Measurements from ENCODE around the gene TRAPPC12.
"Not testable (repeated sequence)": the region's sequence is repeated elsewhere in the genome, so short reads cannot be mapped to it uniquely, and the experiment has no call there.

TRAPPC12 gene

GRCh38 chr2:3379647-3380534 lies at the start of gene TRAPPC12:
Gene TRAPPC12, plus strand, starts transcription at chr2:3379694. Its CDS starts 7,930 bp downstream, at chr2:3387624.
- peak; percentile 77 for DNase-seq

GRCh38 chr2:3332133-3332532 lies 47.4 kb upstream of the TRAPPC12 start:
- no peak for DNase-seq

- DNase-seq = no peak
Measured at GRCh38 chr2:3334392-3335345, 44.8 kb upstream of the TRAPPC12 start.

GRCh38 chr2:3336844-3337243 lies 42.6 kb upstream of the TRAPPC12 start:
- DNase-seq = no peak

GRCh38 chr2:3338340-3338739 lies 41.2 kb upstream of the TRAPPC12 start:
- no peak for DNase-seq

- DNase-seq = no peak
Measured at GRCh38 chr2:3340144-3340543, 39.4 kb upstream of the TRAPPC12 start.

- no peak for DNase-seq
Measured at GRCh38 chr2:3341336-3341735, 38.2 kb upstream of the TRAPPC12 start.

GRCh38 chr2:3342324-3342723 lies 37.2 kb upstream of the TRAPPC12 start:
- DNase-seq = no peak

- no peak for DNase-seq
Measured at GRCh38 chr2:3343012-3343411, 36.5 kb upstream of the TRAPPC12 start.

GRCh38 chr2:3344897-3345296 lies 34.6 kb upstream of the TRAPPC12 start:
- DNase-seq = no peak

GRCh38 chr2:3345621-3346020 lies 33.9 kb upstream of the TRAPPC12 start:
- DNase-seq = no peak

- DNase-seq = no peak
Measured at GRCh38 chr2:3348767-3349166, 30.7 kb upstream of the TRAPPC12 start.

GRCh38 chr2:3349211-3349693 lies 30.2 kb upstream of the TRAPPC12 start:
- peak; percentile 57 for DNase-seq

GRCh38 chr2:3354986-3355385 lies 24.5 kb upstream of the TRAPPC12 start:
- peak; percentile 14 for DNase-seq

GRCh38 chr2:3355951-3356569 lies 23.4 kb upstream of the TRAPPC12 start:
- DNase-seq = no peak

- DNase-seq = no peak
Measured at GRCh38 chr2:3356799-3357198, 22.7 kb upstream of the TRAPPC12 start.

GRCh38 chr2:3357446-3357845 lies 22.0 kb upstream of the TRAPPC12 start:
- DNase-seq = not testable (repeated sequence)

GRCh38 chr2:3357926-3358325 lies 21.6 kb upstream of the TRAPPC12 start:
- DNase-seq = no peak

GRCh38 chr2:3361518-3362389 lies 17.7 kb upstream of the TRAPPC12 start:
- no peak for DNase-seq

GRCh38 chr2:3365219-3365618 lies 14.3 kb upstream of the TRAPPC12 start:
- DNase-seq = no peak

GRCh38 chr2:3368261-3368722 lies 11.2 kb upstream of the TRAPPC12 start:
- DNase-seq = no peak
